PC-9 (cell line): ENCODE results near the gene ERC1. TPM values are rescaled to one million over a fixed set of nuclear protein-coding genes. Genes with fewer than 3 reads are reported as not detected.
A peak's percentile ranks its signal among the peaks of the same experiment; 100 is the strongest.

ENCODE experiments used
- BruUV-seq: library from RNA; stranded (reverse); fragments of 400-500 nt; replicated peaks from 2 replicates; lab custom pipeline; 2021; lab: Mats Ljungman, UMichigan
- CTCF ChIA-PET: fragments of 300-600 bp; sonication (Branson Sonifier 250); formaldehyde crosslinking; loops from one replicate; lab custom pipeline; 2022; ENCODE audit warnings: antibody characterized with exemption; lab: Charles Lee
- POLR2A ChIA-PET: fragments of 300-600 bp; sonication (Branson Sonifier 250); formaldehyde crosslinking; loops from one replicate; lab custom pipeline; 2022; ENCODE audit warnings: antibody characterized with exemption; ENCODE audit not compliant: unreplicated experiment; lab: Charles Lee
- DNase-seq, 2 experiments: peaks; one replicate each; pipeline versions ENCODE4 v3.0.0 to v3.0.0-alpha.2; 2015 to 2022; ENCODE audit warnings: mixed read lengths in 1 of 2
- H2AFZ ChIP-seq: fragments of 200-600 bp; sonication (generic); 2 replicates; pipeline ENCODE4 v1.8.1; 2017; ENCODE audit warnings: antibody characterized with exemption
- H3F3A ChIP-seq: fragments of 200-600 bp; sonication (generic); 2 replicates; pipeline ENCODE4 v1.8.1; 2017; ENCODE audit warnings: antibody characterized with exemption, mild to moderate bottlenecking, low read depth; ENCODE audit not compliant: insufficient read depth
- H3K27ac ChIP-seq: fragments of 200-600 bp; sonication (generic); 2 replicates; pipeline ENCODE4 v1.6.1; 2016; ENCODE audit warnings: mixed run types
- H3K27me3 ChIP-seq: fragments of 200-600 bp; sonication (generic); 2 replicates; pipeline ENCODE4 v1.6.1; 2016; ENCODE audit warnings: low read depth, mixed run types; ENCODE audit not compliant: insufficient read depth
- H3K36me3 ChIP-seq: fragments of 200-600 bp; sonication (generic); 2 replicates; pipeline ENCODE4 v1.6.1; 2016; ENCODE audit warnings: low read depth, mixed run types
- H3K4me1 ChIP-seq: fragments of 200-600 bp; sonication (generic); replicated peaks from 2 replicates; pipeline ENCODE4 v1.6.1; 2016; ENCODE audit warnings: mixed run types; ENCODE audit not compliant: insufficient read depth
- H3K4me2 ChIP-seq: fragments of 200-600 bp; sonication (generic); 2 replicates; pipeline ENCODE4 v1.6.1; 2017; ENCODE audit warnings: mixed run types
- H3K4me3 ChIP-seq: fragments of 200-600 bp; sonication (generic); 2 replicates; pipeline ENCODE4 v1.6.1; 2016; ENCODE audit warnings: mixed run types
- H3K79me2 ChIP-seq: fragments of 200-600 bp; sonication (generic); 2 replicates; pipeline ENCODE4 v1.6.1; 2017; ENCODE audit warnings: low read depth, mixed run types
- H3K9me2 ChIP-seq: fragments of 200-600 bp; sonication (generic); 2 replicates; pipeline ENCODE4 v1.8.1; 2017; ENCODE audit warnings: mild to moderate bottlenecking; ENCODE audit not compliant: insufficient read depth
- H3K9me3 ChIP-seq: fragments of 200-600 bp; sonication (generic); 2 replicates; pipeline ENCODE4 v1.8.1; 2016; ENCODE audit warnings: low read depth; ENCODE audit not compliant: insufficient read depth
- H4K20me1 ChIP-seq: fragments of 200-600 bp; sonication (generic); 2 replicates; pipeline ENCODE4 v1.8.1; 2017; ENCODE audit not compliant: insufficient read depth
- EZH2 ChIP-seq: fragments of 200-600 bp; sonication (generic); IDR thresholded peaks from 2 replicates; pipeline ENCODE4 v1.8.0; 2017; ENCODE audit warnings: antibody characterized with exemption, low read depth
- intact Hi-C: fragments of 100-400 bp; cut with micrococcal nuclease; formaldehyde crosslinking; loops from one replicate; pipeline ENCODE4 v1.10.0; 2022; ENCODE audit not compliant: unreplicated experiment
- total RNA-seq: library from RNA; stranded (reverse); gene quantifications from 2 replicates; pipeline ENCODE4 v1.2.3, GENCODE V29; 2021
- TF ChIP-seq, protein P1 (sequence below): fragments of 200-600 bp; sonication (generic); conservative IDR thresholded peaks from 2 replicates; pipeline ENCODE4 v1.6.1; 2017; ENCODE audit warnings: mixed run types, antibody characterized with exemption, mild to moderate bottlenecking, moderate library complexity

The ERC1 gene
- total RNA-seq, 1 experiment from 2014 or later = 52.0 TPM

DNA sequence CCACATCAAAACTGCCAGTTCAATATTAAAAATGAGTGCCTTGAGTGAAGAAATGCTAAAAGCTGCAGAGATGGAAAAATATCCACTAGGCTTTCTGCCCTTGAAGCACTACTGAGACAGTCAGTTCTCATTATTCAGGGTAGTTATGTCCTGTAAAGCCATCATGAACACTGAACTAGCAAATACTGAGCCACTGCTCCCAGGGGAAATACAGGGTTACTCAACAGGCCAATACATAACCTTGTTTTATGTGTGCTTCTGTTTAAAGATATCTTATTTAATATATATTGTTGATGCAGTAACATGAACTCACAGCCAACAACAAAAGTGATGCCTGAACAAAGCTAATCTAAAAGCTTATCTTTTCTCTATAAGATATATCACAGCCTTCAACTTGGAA lies 44.8 kb upstream of the ERC1 start:
- POLR2A ChIA-PET = interaction anchor here (0.7 kb wide), 1 partner anchor 589 kb away, joined by 4 read pairs; no protein-coding TSS in a partner anchor
- Histone ChIP-seq H3F3A (peaks cover 25% of the 10 kb centered on the region), H3K27me3 (no peaks in the 10 kb centered on the region), H3K9me3 (no peaks in the 10 kb centered on the region), H3K4me3 (no peak overlapping the region), H4K20me1 (no peaks in the 10 kb centered on the region; the same call in 1 of the 2 replicates), H3K9me2 (no peaks in the 10 kb centered on the region), H3K4me1 (peaks cover 8% of the 10 kb centered on the region), H3K4me2 (no peak overlapping the region), H3K27ac (no peak overlapping the region), H3K36me3 (peaks cover 7% of the 10 kb centered on the region; the same call in 1 of the 2 replicates), H3K79me2 (peaks cover 66% of the 10 kb centered on the region), H2AFZ (no peak overlapping the region)
- CTCF ChIA-PET = no interaction called here
- DNase-seq = peak in 1 of 2 experiments; percentile 24
- TF ChIP-seq, protein P1, sequence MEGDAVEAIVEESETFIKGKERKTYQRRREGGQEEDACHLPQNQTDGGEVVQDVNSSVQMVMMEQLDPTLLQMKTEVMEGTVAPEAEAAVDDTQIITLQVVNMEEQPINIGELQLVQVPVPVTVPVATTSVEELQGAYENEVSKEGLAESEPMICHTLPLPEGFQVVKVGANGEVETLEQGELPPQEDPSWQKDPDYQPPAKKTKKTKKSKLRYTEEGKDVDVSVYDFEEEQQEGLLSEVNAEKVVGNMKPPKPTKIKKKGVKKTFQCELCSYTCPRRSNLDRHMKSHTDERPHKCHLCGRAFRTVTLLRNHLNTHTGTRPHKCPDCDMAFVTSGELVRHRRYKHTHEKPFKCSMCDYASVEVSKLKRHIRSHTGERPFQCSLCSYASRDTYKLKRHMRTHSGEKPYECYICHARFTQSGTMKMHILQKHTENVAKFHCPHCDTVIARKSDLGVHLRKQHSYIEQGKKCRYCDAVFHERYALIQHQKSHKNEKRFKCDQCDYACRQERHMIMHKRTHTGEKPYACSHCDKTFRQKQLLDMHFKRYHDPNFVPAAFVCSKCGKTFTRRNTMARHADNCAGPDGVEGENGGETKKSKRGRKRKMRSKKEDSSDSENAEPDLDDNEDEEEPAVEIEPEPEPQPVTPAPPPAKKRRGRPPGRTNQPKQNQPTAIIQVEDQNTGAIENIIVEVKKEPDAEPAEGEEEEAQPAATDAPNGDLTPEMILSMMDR = no peak
- no peak for TF ChIP-seq EZH2
- no TSS peak for BruUV-seq
- intact Hi-C loops = loop anchor here (5.0 kb wide), 4 partner anchors 146 to 661 kb away; partner anchors contain the start of genes B4GALNT3 and WNK1

DNA sequence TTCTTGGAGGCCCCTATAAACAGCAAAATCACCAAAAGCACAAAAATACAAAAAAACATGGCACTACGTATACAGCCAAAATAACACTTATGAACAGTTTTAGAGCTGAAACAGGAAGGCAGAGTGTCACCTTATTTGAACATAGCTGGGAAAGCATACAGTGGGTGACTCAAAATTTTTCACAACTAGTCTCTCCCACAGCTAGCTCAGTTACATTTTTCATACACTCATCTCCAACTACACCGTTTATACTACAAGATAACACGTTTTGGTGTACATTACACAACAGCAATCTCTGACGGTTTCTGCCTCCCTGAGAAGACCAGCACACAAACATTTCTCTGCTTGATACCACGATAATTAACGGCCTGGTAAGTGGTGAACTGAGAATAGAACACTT lies 44.4 kb upstream of the ERC1 start:
- no peak for TF ChIP-seq EZH2
- TF ChIP-seq, protein P1 = no peak
- Histone ChIP-seq H3K27me3 (no peaks in the 10 kb centered on the region), H3K36me3 (peaks cover 7% of the 10 kb centered on the region; the same call in 1 of the 2 replicates), H3K79me2 (peaks cover 65% of the 10 kb centered on the region), H3K4me2 (no peak overlapping the region), H3K4me1 (peaks cover 8% of the 10 kb centered on the region), H3K9me2 (no peaks in the 10 kb centered on the region), H3K4me3 (no peak overlapping the region), H2AFZ (no peak overlapping the region), H3F3A (peaks cover 29% of the 10 kb centered on the region), H3K9me3 (no peaks in the 10 kb centered on the region), H4K20me1 (no peaks in the 10 kb centered on the region; the same call in 1 of the 2 replicates), H3K27ac (no peak overlapping the region)
- no peak for DNase-seq
- CTCF ChIA-PET = no interaction called here
- no TSS peak for BruUV-seq
- POLR2A ChIA-PET = interaction anchor here (0.5 to 0.7 kb wide), 2 partner anchors 558 to 588 kb away, joined by 3 to 4 read pairs; partner anchors contain the start of gene KDM5A
- intact Hi-C loops = loop anchor here (5.0 kb wide), 4 partner anchors 146 to 661 kb away; partner anchors contain the start of genes B4GALNT3 and WNK1

DNA sequence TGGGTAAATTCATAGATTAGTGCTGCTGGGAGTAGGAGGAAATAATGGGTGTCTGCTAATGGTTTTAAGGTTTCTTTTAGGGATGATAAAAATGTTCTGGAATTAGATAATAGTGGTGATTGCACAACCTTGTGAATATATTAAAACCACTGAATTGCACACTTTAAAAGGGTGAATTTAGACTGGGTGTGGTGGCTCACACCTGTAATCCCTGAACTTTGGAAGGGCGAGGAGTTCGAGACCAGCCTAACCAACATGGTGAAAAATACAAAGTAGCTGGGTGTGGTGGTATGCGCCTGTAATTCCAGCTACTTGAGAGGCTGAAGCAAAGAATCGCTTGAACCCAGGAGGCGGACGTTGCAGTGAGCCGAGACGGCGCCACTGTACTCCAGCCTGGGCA lies 42.8 kb upstream of the ERC1 start:
- ChIA-PET CTCF (no interaction called here), POLR2A (no interaction called here)
- H3K4me1 ChIP-seq = peaks cover 10% of the 10 kb centered on the region
- H2AFZ ChIP-seq = peak overlapping the region; percentile 88
- peaks cover 26% of the 10 kb centered on the region for H3F3A ChIP-seq
- no peaks in the 10 kb centered on the region for H3K27me3 ChIP-seq
- no peaks in the 10 kb centered on the region for H3K9me3 ChIP-seq
- TF ChIP-seq EZH2 = no peak
- TF ChIP-seq, protein P1 = no peak
- intact Hi-C loops = loop anchor here (2.0 to 5.0 kb wide), 5 partner anchors 144 to 659 kb away; partner anchors contain the start of genes B4GALNT3 and WNK1
- H3K36me3 ChIP-seq = peaks cover 5% of the 10 kb centered on the region; the same call in 1 of the 2 replicates
- DNase-seq = peak in 1 of 2 experiments; percentile 18
- H3K4me3 ChIP-seq = peak overlapping the region; percentile 62
- no TSS peak for BruUV-seq
- peaks cover 54% of the 10 kb centered on the region for H3K79me2 ChIP-seq
- no peaks in the 10 kb centered on the region; the same call in 1 of the 2 replicates for H4K20me1 ChIP-seq
- peak overlapping the region; percentile 79 for H3K27ac ChIP-seq
- no peaks in the 10 kb centered on the region for H3K9me2 ChIP-seq
- peak overlapping the region; percentile 86 for H3K4me2 ChIP-seq
